ENCODE results near the gene WDR20. TPM values are rescaled to one million over a fixed set of nuclear protein-coding genes. Genes with fewer than 3 reads are reported as not detected.
A peak's percentile ranks its signal among the peaks of the same experiment; 100 is the strongest.

The WDR20 gene
- total and polyA plus RNA-seq, 2 of the 4 experiments (the other 2 are of a cell fraction), result 20.3 to 27.4 TPM

- Histone ChIP-seq H3K27me3 (ENCODE audit: control insufficient read depth, insufficient read depth, low read length) (no peaks in the 10 kb centered on the region), H3K23ac (ENCODE audit: low read depth, low read length) (no peak overlapping the region), H2AFZ (replicated peaks; ENCODE audit: low read length, poor library complexity) (no peak overlapping the region), H3K14ac (replicated peaks; ENCODE audit: low read depth, low read length) (no peak overlapping the region), H3K4me1 (ENCODE audit: control insufficient read depth, insufficient read depth, low read length) (peaks cover 7% of the 10 kb centered on the region), H3K9me3 (ENCODE audit: control insufficient read depth, insufficient read depth, low read length) (no peaks in the 10 kb centered on the region), H2AK9ac (replicated peaks; ENCODE audit: low read depth, low read length, poor library complexity) (no peak overlapping the region), H2AK5ac (ENCODE audit: low read depth, low read length) (no peak overlapping the region), H3K56ac (ENCODE audit: extremely low read depth, insufficient read depth, low read length) (no peak overlapping the region), H4K91ac (ENCODE audit: insufficient read depth, low read depth, low read length) (no peak overlapping the region), H2BK120ac (ENCODE audit: low read depth, low read length) (no peak overlapping the region), H3K36me3 (ENCODE audit: control insufficient read depth, insufficient read depth, low read length) (peaks cover 5% of the 10 kb centered on the region), H4K5ac (ENCODE audit: low read depth, low read length) (no peak overlapping the region), H4K20me1 (ENCODE audit: insufficient read depth, low read length) (peaks cover 84% of the 10 kb centered on the region), H4K8ac (ENCODE audit: low read depth in 2 of 2, low read length in 2 of 2) (no peak overlapping the region), H3K9ac (ENCODE audit: low read depth, low read length) (no peak overlapping the region), H3K9me1 (ENCODE audit: insufficient read depth, low read length) (peaks cover 17% of the 10 kb centered on the region), H3K18ac (ENCODE audit: low read depth, low read length) (no peak overlapping the region), H2BK20ac (ENCODE audit: low read depth, low read length) (no peak overlapping the region), H3K79me1 (ENCODE audit: low read depth in 1 of 2, low read length in 2 of 2) (peaks cover 43 to 86% of the 10 kb centered on the region in 2 experiments), H3K4me3 (ENCODE audit: insufficient read depth, low read depth, low read length) (no peak overlapping the region), H2BK5ac (ENCODE audit: low read depth, low read length, poor library complexity, severe bottlenecking) (no peak overlapping the region), H3K4ac (ENCODE audit: low read depth, low read length) (no peak overlapping the region), H3K27ac (ENCODE audit: insufficient read depth, low read length) (no peak overlapping the region), H3K4me2 (ENCODE audit: low read depth, low read length) (peak overlapping the region; percentile 23; the same call in 1 of the 2 replicates), H2BK15ac (ENCODE audit: low read depth, low read length) (no peak overlapping the region)
- DNase-seq, result peak; percentile 67
- ChIA-PET CTCF (interaction anchor here (2.6 kb wide), 1 partner anchor 10 kb away, joined by 6 read pairs; no protein-coding TSS in a partner anchor), POLR2A (ENCODE audit: unreplicated experiment) (no interaction called here)
- no CpG with 5 or more reads among the region's 2 CpGs for WGBS, 2 experiments (ENCODE audit: extremely low coverage in 2 of 2, insufficient read length in 1 of 2)
- intact Hi-C loops (cut with micrococcal nuclease) (loop anchor here (5.0 kb wide), 1 partner anchor 42 kb away; no protein-coding TSS in a partner anchor), in situ Hi-C loops (cut with MboI; ENCODE audit: low sequenced_read_pairs) (no loop called here), dilution Hi-C loops (cut with HindIII; ENCODE audit: low sequenced_read_pairs, unreplicated experiment) (no loop called here)
- ATAC-seq (ENCODE audit: low read depth), result peak; percentile 85
- no peak for TF ChIP-seq NFE2L2 (IDR thresholded peaks at IDR 0.05; ENCODE audit: low read depth, low read length)
- TF ChIP-seq USF2 (IDR thresholded peaks at IDR 0.05; ENCODE audit: low read depth, low read length), result peak; percentile 47; the same call in 1 of the 2 replicates
- TF ChIP-seq BHLHE40 (IDR thresholded peaks at IDR 0.05; ENCODE audit: low read depth, low read length), result peak; percentile 49; the same call in 1 of the 2 replicates
- TF ChIP-seq RFX5 (IDR thresholded peaks at IDR 0.05; ENCODE audit: low read depth, low read length), result peak; percentile 46; the same call in 1 of the 2 replicates
- no peak for TF ChIP-seq RAD21 (IDR thresholded peaks at IDR 0.05; ENCODE audit: low read length)
- BruUV-seq (replicated peaks), result no TSS peak
Measured at GRCh38 chr14:102154821-102155549, 15.3 kb downstream of the WDR20 start.
